ENCODE data around the gene NUP210.

DNA sequence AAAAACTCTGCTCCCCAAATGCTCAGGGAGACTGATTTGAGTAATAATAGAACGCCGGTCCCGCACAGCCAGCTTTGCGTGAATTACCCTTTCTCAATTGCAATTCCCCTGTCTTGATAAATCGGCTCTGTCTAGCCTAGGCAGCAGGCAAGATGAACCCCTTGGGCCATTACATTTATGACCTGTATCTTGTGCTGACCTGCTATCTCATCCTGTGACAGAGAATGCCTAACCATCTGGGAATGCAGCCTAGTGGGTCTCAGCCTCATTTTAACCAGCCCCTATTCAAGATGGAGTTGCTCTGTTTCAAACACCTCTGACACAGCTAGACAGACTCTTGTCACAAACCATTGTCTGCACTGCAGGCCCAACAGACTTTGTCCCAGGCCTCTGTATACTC, 13.8 kb upstream of the NUP210 start:
- no peak for TF ChIP-seq EZH2 (IDR thresholded peaks at IDR 0.05; ENCODE audit: borderline replicate concordance, low read depth, low read length, severe bottlenecking)
- TF ChIP-seq, protein P1, sequence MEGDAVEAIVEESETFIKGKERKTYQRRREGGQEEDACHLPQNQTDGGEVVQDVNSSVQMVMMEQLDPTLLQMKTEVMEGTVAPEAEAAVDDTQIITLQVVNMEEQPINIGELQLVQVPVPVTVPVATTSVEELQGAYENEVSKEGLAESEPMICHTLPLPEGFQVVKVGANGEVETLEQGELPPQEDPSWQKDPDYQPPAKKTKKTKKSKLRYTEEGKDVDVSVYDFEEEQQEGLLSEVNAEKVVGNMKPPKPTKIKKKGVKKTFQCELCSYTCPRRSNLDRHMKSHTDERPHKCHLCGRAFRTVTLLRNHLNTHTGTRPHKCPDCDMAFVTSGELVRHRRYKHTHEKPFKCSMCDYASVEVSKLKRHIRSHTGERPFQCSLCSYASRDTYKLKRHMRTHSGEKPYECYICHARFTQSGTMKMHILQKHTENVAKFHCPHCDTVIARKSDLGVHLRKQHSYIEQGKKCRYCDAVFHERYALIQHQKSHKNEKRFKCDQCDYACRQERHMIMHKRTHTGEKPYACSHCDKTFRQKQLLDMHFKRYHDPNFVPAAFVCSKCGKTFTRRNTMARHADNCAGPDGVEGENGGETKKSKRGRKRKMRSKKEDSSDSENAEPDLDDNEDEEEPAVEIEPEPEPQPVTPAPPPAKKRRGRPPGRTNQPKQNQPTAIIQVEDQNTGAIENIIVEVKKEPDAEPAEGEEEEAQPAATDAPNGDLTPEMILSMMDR (IDR thresholded peaks at IDR 0.05; ENCODE audit: borderline replicate concordance, extremely low read depth, low read length, poor library complexity, severe bottlenecking) = no peak
